Measurements from ENCODE around the gene INPP5J. TPM values are rescaled to one million over a fixed set of nuclear protein-coding genes. Genes with fewer than 3 reads are reported as not detected.

Gene INPP5J
- total and polyA plus RNA-seq, 2 of the 13 experiments (the other 11 are each of a cell fraction or from before 2014, with no cell fraction given), result 0.24 to 1.1 TPM

DNA sequence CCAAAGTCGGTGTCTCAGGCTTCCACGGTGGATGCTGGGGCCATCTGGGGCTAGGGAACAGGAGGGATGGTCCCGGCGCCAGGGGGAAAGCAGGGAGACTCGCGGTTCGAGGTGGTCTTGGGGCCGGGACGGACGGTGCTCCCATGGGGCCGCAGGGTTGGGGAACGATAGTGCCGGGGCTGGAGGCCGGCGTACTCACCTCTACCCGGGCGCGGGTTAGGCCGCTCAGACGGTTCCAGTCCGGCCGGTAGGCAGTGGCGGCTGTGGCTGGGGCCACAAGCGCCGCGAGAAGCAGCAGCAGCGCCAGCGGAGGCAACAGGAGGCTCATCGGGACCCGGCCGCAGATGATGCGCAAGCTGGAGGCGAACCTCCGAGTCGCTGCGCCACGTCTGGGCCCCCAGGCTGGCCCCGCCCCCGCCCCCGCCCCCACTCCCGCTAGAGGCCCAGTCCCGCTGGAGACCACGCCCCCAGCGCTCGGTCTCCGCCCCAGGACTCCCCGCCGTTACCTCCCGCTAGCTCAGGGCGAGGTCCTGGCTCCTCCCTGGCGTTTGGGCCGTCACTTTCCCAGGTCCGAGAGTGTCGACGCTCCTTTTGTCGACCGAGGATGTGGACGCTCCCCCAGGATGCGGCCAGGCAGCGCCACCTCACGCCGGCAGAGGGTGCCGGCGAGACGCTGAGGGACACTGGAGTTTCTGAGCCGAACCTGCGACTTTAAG, 15.4 kb upstream of the INPP5J start, which contains the start of gene SELENOM (continued):
- TF ChIP-seq SMARCC2 (IDR thresholded peaks at IDR 0.05) (no peak), GATAD1 (CRISPR knock-in tag; IDR thresholded peaks at IDR 0.05) (peak; percentile 72; the same call in 1 of the 2 replicates), ARNT (IDR thresholded peaks at IDR 0.05) (no peak), ZZZ3 (CRISPR knock-in tag; IDR thresholded peaks at IDR 0.05; ENCODE audit: borderline replicate concordance) (no peak), PPARG (CRISPR knock-in tag; conservative IDR thresholded peaks at IDR 0.05) (0 out of 2 replicates have a peak, but pooled peaks have one; percentile 26), ZNF598 (CRISPR knock-in tag; IDR thresholded peaks at IDR 0.05; ENCODE audit: borderline replicate concordance) (0 out of 2 replicates have a peak, but pooled peaks have one; percentile 24), CHCHD3 (CRISPR knock-in tag; IDR thresholded peaks at IDR 0.05) (no peak), AGO2 (optimal IDR thresholded peaks at IDR 0.05; ENCODE audit: low read depth, low read length) (no peak), ZNF326 (CRISPR knock-in tag; IDR thresholded peaks at IDR 0.05; ENCODE audit: borderline replicate concordance) (no peak), ZFAT (CRISPR knock-in tag; conservative IDR thresholded peaks at IDR 0.05) (no peak), REPIN1 (CRISPR knock-in tag; IDR thresholded peaks at IDR 0.05; ENCODE audit: borderline replicate concordance, low read depth) (0 out of 2 replicates have a peak, but pooled peaks have one; percentile 26), HMG20B (CRISPR knock-in tag; conservative IDR thresholded peaks at IDR 0.05) (no peak), GLI4 (CRISPR knock-in tag; IDR thresholded peaks at IDR 0.05; ENCODE audit: borderline replicate concordance) (no peak), NKX3-1 (CRISPR knock-in tag; IDR thresholded peaks at IDR 0.05) (no peak)
- TF ChIP-seq, protein P1, sequence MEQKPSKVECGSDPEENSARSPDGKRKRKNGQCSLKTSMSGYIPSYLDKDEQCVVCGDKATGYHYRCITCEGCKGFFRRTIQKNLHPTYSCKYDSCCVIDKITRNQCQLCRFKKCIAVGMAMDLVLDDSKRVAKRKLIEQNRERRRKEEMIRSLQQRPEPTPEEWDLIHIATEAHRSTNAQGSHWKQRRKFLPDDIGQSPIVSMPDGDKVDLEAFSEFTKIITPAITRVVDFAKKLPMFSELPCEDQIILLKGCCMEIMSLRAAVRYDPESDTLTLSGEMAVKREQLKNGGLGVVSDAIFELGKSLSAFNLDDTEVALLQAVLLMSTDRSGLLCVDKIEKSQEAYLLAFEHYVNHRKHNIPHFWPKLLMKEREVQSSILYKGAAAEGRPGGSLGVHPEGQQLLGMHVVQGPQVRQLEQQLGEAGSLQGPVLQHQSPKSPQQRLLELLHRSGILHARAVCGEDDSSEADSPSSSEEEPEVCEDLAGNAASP (CRISPR knock-in tag; IDR thresholded peaks at IDR 0.05; ENCODE audit: borderline replicate concordance), result no peak
- TF ChIP-seq, protein P2, sequence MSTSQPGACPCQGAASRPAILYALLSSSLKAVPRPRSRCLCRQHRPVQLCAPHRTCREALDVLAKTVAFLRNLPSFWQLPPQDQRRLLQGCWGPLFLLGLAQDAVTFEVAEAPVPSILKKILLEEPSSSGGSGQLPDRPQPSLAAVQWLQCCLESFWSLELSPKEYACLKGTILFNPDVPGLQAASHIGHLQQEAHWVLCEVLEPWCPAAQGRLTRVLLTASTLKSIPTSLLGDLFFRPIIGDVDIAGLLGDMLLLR (CRISPR knock-in tag; IDR thresholded peaks at IDR 0.05), result no peak
- TF ChIP-seq, protein P3, sequence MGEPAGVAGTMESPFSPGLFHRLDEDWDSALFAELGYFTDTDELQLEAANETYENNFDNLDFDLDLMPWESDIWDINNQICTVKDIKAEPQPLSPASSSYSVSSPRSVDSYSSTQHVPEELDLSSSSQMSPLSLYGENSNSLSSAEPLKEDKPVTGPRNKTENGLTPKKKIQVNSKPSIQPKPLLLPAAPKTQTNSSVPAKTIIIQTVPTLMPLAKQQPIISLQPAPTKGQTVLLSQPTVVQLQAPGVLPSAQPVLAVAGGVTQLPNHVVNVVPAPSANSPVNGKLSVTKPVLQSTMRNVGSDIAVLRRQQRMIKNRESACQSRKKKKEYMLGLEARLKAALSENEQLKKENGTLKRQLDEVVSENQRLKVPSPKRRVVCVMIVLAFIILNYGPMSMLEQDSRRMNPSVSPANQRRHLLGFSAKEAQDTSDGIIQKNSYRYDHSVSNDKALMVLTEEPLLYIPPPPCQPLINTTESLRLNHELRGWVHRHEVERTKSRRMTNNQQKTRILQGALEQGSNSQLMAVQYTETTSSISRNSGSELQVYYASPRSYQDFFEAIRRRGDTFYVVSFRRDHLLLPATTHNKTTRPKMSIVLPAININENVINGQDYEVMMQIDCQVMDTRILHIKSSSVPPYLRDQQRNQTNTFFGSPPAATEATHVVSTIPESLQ (CRISPR knock-in tag; conservative IDR thresholded peaks at IDR 0.05), result no peak
- TF ChIP-seq, protein P4, sequence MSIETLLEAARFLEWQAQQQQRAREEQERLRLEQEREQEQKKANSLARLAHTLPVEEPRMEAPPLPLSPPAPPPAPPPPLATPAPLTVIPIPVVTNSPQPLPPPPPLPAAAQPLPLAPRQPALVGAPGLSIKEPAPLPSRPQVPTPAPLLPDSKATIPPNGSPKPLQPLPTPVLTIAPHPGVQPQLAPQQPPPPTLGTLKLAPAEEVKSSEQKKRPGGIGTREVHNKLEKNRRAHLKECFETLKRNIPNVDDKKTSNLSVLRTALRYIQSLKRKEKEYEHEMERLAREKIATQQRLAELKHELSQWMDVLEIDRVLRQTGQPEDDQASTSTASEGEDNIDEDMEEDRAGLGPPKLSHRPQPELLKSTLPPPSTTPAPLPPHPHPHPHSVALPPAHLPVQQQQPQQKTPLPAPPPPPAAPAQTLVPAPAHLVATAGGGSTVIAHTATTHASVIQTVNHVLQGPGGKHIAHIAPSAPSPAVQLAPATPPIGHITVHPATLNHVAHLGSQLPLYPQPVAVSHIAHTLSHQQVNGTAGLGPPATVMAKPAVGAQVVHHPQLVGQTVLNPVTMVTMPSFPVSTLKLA (IDR thresholded peaks at IDR 0.05), result no peak
- TF ChIP-seq, protein P5, sequence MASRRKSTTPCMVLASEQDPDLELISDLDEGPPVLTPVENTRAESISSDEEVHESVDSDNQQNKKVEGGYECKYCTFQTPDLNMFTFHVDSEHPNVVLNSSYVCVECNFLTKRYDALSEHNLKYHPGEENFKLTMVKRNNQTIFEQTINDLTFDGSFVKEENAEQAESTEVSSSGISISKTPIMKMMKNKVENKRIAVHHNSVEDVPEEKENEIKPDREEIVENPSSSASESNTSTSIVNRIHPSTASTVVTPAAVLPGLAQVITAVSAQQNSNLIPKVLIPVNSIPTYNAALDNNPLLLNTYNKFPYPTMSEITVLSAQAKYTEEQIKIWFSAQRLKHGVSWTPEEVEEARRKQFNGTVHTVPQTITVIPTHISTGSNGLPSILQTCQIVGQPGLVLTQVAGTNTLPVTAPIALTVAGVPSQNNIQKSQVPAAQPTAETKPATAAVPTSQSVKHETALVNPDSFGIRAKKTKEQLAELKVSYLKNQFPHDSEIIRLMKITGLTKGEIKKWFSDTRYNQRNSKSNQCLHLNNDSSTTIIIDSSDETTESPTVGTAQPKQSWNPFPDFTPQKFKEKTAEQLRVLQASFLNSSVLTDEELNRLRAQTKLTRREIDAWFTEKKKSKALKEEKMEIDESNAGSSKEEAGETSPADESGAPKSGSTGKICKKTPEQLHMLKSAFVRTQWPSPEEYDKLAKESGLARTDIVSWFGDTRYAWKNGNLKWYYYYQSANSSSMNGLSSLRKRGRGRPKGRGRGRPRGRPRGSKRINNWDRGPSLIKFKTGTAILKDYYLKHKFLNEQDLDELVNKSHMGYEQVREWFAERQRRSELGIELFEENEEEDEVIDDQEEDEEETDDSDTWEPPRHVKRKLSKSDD (CRISPR knock-in tag; IDR thresholded peaks at IDR 0.05; ENCODE audit: low read depth), result no peak
- TF ChIP-seq, protein P6, sequence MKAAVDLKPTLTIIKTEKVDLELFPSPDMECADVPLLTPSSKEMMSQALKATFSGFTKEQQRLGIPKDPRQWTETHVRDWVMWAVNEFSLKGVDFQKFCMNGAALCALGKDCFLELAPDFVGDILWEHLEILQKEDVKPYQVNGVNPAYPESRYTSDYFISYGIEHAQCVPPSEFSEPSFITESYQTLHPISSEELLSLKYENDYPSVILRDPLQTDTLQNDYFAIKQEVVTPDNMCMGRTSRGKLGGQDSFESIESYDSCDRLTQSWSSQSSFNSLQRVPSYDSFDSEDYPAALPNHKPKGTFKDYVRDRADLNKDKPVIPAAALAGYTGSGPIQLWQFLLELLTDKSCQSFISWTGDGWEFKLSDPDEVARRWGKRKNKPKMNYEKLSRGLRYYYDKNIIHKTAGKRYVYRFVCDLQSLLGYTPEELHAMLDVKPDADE (CRISPR knock-in tag; IDR thresholded peaks at IDR 0.05), result no peak
